EH (cell line): Measurements from ENCODE around the gene MPPE1.

Source experiments
- DNase-seq: peaks from one replicate; pipeline ENCODE4 v3.0.0-alpha.2; 2015; ENCODE audit warnings: low read depth

Gene MPPE1

GRCh38 chr18:11884396-11885030, 23.6 kb downstream of the MPPE1 start:
- DNase-seq = no peak

DNA sequence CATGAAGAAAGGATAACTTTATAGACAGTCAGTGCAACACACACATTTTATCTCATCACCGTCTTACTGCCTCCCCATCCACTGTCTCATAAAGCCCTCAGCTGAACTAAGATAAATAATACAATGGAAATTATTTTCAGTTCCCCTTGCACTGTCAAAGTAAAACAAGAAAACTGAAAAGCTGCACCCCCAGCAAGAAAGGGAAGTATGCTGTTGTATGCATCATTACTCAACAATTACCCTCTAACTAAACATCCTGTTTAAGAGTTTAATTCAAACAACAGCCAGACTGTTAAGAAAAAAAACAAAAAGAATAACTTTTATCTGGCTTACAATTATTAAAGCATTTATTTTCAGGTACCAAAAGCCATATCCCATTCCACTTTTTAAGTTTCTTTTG, 25.0 kb downstream of the MPPE1 start:
- DNase-seq = peak; percentile 11

DNA sequence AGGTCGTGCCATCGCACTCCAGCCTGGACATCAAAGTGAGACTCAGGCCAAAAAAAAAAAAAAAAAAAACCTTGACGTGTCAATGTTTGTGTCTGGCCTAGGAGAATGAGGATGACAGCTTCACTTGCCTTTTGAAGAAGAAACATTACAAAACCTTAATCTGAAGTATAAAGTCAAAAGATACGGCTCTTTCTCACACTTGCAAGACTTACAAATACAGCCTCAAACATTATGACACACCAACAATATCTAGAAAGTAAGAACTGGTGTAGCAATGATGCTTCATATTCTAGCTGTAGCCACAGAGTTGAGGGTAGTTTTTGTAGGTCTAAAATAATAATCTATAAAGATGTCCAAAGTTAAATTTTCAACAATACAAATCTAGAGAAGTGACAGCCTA, 25.5 kb downstream of the MPPE1 start:
- no peak for DNase-seq

GRCh38 chr18:11880586-11881304, 27.4 kb downstream of the MPPE1 start:
- no peak for DNase-seq

GRCh38 chr18:11877497-11878135, 30.5 kb downstream of the MPPE1 start:
- DNase-seq = no peak

DNA sequence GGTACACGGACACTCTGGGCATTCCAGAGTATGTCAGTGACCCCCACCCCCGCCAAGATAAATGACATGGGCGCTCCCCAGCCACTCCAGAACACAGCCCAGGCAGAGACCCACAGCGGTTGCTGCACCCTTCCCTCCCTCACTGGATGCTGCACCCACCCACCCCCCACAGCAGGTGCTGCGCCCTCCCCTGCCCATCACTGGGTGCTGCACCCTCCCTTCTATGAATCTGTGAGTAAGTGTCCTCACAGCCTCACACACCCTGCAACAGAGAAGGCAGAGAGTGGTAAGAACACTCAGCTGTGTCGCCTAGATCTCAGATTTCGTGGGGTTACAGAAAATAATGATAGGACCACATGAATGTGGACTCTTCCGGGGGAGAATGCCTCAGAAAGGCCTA, 33.4 kb downstream of the MPPE1 start:
- DNase-seq = no peak

- DNase-seq = no peak
Observed at GRCh38 chr18:11873670-11874340, 34.3 kb downstream of the MPPE1 start.

DNA sequence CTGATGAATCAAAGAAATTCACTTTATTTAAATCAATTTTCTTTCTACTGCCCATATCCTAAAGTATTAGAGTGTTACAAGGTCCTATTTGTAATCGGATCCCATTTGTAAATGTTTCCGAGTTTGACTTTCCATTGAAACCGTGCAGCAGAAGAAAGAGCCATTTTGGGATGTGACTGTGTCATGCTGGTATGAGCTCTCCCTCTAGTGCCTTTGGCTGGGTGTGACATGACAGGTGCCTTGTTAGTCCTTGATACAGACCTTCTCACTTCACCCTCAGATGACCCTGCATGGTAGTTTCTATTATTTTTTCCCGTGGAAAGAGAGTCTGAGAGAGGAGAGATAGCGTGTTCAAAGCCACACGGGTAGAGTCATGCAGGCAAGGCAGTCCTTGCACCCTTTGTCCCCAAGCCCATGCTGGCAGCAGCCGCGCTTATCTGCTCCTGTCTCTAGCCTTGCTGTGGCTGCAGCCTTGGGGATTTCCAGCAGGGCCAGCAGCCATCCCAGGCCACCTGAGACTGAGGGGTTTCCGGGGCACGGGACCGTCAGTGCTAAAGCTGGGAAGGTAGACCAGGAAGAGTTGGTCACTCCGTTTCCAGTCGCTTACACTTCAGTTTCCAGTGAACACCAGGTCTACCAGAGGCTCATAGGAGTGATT, 35.5 kb downstream of the MPPE1 start:
- DNase-seq = peak; percentile 43

DNA sequence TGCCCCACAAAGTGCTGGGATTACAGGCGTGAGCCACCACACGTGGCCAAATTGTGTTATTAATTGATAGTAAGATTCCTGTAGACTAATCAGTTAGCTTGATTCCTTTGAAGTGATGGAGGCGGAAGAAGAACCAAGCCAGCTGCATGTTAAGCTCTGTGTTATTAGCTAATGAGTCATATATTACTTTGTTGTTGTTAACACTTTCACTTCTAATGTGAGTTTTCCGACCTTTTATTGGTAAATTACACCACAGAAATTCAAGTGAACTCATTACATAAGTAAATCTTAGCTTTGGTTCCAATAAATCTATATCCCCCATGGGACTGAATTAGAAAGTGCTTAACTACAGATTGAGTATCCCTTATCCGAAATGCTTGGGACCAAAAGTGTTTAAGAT, 36.6 kb downstream of the MPPE1 start:
- no peak for DNase-seq

DNA sequence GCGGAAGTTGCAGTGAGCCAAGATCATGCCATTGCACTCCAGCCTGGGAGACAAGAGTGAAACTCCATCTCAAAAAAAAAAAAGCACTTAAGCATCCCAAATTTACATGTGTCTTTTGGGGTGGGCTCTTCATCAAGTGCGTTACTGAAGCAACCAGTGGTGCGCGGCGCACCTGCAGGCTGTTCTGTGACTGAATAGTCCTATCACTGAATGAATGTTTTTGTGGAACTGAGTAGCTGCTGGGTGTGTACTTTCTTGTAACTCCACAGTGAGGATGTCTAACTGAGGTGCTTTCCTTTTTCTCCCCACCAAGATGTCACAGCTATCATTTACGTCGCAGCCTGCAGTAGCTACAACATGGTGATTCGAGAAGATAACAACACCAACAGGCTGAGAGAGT, 39.9 kb downstream of the MPPE1 start:
- DNase-seq = no peak

- no peak for DNase-seq
Observed at GRCh38 chr18:11866764-11867163, 41.4 kb downstream of the MPPE1 start.

DNA sequence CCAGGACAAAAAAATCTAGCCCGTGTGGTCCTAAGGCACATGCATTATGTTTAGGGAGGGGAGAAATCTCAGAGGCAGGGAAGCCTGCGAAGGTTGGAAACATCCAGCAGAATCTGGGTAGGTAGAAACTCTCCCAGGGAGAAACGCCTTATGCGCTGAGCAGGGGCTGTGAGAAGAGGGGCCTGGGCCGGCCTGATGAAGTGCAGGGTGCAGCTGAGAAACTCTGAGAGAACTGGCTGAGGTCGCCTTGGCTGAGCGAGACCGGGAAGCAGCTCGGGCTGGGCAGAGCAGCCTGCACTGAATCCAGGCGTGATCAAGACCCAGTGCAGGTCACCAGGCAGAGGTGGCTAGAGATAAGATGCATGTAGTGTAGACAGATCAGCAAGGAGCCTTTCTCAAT, 41.8 kb downstream of the MPPE1 start:
- no peak for DNase-seq

- DNase-seq = no peak
Observed at GRCh38 chr18:11865071-11865470, 43.0 kb downstream of the MPPE1 start.

- DNase-seq = no peak
Observed at GRCh38 chr18:11864471-11864870, 43.6 kb downstream of the MPPE1 start.

DNA sequence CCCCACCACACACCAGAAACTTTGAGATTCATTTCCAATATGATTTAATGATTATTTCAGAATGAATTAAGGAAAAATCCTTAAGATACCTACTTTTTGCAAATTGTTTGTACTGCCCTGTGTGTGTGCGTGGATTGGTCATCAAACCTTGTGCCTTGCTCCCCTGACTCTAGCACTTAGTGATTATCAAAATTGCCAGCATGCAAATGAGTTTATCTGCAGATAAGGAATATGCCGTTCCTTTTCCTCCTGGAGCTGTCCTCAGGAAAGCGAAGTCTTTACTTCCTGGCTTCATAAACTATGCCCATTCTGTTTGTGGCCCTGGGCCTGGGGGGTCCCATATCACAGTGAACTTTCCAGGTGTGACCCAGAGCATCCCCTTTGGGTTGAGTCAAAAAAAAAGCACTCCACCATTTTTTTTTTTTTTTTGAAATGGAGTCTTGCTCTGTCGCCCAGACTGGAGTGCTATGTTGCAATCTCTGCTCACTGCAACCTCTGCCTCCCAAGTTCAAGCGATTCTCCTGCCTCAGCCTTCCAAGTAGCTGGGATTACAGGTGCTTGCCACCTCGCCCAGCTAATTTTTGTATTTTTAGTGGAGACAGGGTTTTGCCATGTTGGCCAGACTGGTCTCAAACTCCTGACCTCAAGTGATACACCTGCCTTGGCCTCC, 45.5 kb downstream of the MPPE1 start:
- DNase-seq = no peak

- DNase-seq = peak; percentile 23
Observed at GRCh38 chr18:11861583-11862288, 46.4 kb downstream of the MPPE1 start.

DNA sequence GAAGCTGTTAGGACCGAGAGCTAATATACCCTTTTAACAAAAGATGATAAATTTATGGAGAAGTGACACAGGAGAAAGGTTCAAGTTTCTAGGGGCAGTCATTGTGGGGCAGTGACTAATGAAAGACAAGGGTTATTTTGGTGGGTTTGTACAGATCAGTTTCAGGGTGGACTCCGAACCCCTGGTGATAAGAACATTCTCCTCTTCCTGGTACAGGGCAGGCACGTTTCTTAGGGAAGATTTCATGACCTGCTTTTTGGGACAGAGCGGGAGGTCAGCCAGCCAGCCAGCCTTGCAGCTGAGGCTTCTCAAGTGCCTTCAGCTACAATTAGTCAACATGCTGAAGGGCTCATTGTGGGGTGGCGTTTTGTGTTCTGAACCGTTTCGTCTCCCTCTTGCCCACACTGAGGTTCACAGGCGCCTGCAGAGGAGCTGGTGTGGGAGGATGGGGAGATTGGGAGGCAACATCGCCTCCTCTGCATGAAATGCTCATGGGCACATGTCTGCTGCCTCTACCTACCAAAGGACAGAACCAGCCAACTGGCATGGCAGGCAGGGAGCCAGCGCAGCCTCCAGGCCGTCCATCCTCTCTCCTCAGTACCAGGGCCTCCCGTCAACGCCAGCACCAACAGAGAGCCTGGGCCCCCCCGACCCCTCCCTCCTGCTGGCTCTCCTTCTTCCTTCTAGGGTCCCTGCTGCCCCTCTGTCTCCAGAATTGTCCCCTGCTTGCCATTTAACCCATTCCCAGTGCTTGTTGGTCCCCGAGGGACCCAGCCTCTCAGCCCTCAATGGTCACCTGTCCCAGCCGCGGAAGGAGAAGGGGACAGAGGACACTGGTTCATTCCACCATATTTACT, 47.3 kb downstream of the MPPE1 start:
- no peak for DNase-seq

GRCh38 chr18:11859903-11860407, 48.2 kb downstream of the MPPE1 start:
- peak; percentile 80 for DNase-seq

- no peak for DNase-seq
Observed at GRCh38 chr18:11859282-11859830, 48.8 kb downstream of the MPPE1 start.
